Measurements from ENCODE around the gene TOX4.
A peak's percentile ranks its signal among the peaks of the same experiment; 100 is the strongest.

The TOX4 gene

DNA sequence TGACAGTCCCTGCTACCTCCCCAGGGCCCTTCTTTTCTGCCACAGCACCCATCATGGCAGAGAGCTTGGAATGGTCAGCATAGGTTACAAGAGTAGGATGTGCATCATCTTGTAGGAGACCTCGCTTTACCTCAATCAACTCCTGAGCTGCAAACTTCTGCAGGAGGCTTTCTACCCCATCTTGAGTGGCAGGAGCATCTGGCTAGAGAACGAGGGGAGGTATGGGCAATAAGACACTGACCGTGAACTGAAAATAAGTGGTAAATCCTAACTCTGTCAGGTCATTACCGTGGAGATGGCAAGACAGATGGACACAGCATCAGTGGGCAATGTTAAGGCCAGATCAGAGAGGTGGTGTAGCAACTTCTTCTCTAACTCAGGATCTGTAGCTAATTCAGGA lies 26.4 kb downstream of the TOX4 start:
- no peak for DNase-seq (ENCODE audit: low read depth, low spot score)
- in situ Hi-C loops (cut with HindIII; ENCODE audit: low sequenced_read_pairs): no loop called here
- TF ChIP-seq, protein P1, sequence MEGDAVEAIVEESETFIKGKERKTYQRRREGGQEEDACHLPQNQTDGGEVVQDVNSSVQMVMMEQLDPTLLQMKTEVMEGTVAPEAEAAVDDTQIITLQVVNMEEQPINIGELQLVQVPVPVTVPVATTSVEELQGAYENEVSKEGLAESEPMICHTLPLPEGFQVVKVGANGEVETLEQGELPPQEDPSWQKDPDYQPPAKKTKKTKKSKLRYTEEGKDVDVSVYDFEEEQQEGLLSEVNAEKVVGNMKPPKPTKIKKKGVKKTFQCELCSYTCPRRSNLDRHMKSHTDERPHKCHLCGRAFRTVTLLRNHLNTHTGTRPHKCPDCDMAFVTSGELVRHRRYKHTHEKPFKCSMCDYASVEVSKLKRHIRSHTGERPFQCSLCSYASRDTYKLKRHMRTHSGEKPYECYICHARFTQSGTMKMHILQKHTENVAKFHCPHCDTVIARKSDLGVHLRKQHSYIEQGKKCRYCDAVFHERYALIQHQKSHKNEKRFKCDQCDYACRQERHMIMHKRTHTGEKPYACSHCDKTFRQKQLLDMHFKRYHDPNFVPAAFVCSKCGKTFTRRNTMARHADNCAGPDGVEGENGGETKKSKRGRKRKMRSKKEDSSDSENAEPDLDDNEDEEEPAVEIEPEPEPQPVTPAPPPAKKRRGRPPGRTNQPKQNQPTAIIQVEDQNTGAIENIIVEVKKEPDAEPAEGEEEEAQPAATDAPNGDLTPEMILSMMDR (IDR thresholded peaks at IDR 0.05; ENCODE audit: low read depth, low read length): no peak
- H3K4me3 ChIP-seq (ENCODE audit: low read depth, low read length): no peak overlapping the region

DNA sequence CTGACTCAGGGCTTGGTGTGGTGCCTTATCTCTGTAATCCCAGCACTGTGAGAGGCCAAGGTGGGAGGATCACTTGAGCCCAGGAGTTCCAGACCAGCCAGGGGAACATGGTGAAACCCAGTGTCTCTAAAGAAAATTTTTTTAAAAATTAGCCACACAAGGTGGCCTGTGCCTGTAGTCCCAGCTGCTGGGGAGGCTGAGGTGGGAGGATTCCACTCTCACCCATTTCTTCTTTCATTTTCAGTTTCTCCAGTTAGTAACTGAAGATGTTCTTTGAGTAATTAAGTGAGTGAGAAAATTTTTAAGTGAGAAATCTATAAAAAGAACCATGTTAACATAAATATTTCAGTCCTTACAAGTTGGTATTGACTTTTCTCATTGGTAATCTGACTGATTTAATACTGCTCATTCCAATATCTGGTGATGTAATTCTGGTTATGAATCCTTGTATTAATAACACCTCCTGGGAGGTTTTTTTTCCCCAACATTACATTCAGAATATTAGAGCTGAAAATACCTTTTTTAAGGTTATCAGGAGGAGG lies 28.1 kb downstream of the TOX4 start:
- TF ChIP-seq, protein P1 (IDR thresholded peaks at IDR 0.05; ENCODE audit: low read depth, low read length): no peak
- in situ Hi-C loops (cut with HindIII; ENCODE audit: low sequenced_read_pairs): no loop called here
- DNase-seq (ENCODE audit: low read depth, low spot score): no peak
- H3K4me3 ChIP-seq (ENCODE audit: low read depth, low read length): no peak overlapping the region

DNA sequence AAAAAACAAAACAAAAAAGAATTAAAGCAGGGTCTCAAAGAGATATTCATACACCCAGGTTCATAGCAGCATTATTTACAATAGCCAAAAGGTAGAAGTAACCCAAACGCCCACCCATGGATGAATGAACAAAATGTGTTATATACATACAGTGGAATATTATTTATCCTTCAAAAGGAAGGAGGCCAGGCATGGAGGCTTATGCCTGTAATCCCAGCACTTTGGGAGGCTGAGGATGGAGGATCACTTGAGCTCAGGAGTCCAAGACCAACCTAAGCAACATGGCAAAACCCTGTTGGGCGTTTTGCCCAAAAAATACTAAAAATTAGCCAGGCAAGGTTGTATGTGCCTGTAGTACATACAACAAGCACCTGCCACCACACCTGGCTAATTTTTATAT lies 29.6 kb downstream of the TOX4 start:
- no peak for DNase-seq (ENCODE audit: low read depth, low spot score)
- TF ChIP-seq, protein P1 (IDR thresholded peaks at IDR 0.05; ENCODE audit: low read depth, low read length): no peak
- H3K4me3 ChIP-seq (ENCODE audit: low read depth, low read length): no peak overlapping the region
- in situ Hi-C loops (cut with HindIII; ENCODE audit: low sequenced_read_pairs): no loop called here

DNA sequence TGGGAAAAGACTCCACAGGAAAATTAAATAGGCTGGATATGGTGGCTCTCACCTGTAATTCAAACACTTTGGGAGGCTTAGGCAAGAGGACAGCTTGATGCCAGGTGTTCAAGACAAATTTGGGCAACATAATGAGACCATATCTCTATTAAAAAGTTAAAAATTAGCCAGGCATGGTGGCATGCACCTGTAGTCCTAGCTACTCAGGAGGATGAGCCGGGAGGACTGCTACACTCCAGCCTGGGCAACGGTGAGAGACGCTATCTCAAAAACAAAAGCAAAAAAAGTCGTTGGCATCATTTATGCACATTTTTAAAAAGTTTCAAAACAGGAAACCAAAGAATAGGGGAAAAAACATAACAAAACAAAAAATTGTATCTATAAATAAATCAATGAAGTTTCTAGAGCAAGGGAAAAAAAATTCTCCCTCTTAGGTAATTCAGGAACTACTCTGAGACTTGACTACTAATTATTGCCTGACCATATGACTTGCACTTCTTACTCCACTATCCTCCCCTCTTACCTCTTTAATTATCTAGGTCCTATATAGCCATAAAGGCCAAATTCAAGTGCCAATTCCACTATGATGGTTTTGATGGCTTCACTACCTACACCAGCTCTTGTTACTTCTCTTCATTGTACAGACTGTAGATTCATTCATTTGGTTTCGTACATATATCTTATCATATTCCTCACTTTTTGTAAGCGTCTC lies 32.6 kb downstream of the TOX4 start:
- in situ Hi-C loops (cut with HindIII; ENCODE audit: low sequenced_read_pairs): no loop called here
- TF ChIP-seq, protein P1 (IDR thresholded peaks at IDR 0.05; ENCODE audit: low read depth, low read length): no peak
- H3K4me3 ChIP-seq (ENCODE audit: low read depth, low read length): peak overlapping the region; percentile 99
- DNase-seq (ENCODE audit: low read depth, low spot score): no peak

DNA sequence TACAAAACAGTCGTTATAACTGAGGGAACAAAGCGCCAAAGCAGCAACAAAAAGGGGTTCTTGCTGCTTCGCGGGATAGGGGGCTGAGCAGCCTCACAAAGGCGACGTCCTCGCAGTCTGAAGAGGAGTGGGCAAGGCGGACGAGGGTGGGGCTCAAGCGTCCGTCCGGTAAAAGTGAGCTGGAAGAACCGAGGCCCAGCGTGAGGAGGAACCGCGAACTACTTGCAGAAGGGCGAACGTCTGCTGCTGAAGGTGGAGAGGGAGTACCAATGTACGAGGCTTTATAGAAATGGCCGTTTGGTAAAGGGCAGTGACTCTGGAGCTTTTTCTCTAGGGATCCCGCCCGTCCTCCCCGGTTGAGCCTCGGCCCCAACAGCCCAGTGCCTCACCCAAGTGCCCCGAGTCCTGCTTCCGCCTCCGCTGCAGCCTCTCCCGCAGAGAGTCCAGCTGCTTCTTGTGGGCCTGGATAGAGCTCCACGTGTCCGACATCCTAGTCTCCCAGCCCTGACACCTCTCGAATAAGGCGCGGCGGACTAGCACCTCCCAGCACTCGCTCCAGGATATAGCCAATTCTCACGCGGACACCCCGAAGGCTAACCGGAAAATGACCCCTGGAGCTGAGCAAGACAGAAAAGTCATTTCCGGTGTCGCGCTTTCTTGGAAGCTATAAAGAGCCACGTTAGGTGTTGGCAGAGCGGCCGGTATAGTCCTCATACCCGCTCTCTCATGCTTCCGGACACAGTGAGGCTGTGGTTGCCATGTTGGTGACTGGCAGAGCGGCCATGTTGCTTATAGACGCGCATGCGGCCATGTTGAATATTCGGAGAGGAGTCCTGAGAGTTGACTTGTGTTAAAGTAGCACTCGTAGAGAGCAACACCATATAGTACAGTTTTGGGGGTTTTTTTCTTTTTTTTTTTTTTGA lies 34.0 kb downstream of the TOX4 start, which contains the start of gene METTL3:
Gene METTL3 (minus strand): TSS at position 606 of the 923 bp plus-strand sequence. CDS start 117 bp downstream, at position 489.
- in situ Hi-C loops (cut with HindIII; ENCODE audit: low sequenced_read_pairs): no loop called here
- H3K4me3 ChIP-seq (ENCODE audit: low read depth, low read length): peak within 1 kb of the TSS; percentile 99
- TF ChIP-seq, protein P1 (IDR thresholded peaks at IDR 0.05; ENCODE audit: low read depth, low read length): no peak

DNA sequence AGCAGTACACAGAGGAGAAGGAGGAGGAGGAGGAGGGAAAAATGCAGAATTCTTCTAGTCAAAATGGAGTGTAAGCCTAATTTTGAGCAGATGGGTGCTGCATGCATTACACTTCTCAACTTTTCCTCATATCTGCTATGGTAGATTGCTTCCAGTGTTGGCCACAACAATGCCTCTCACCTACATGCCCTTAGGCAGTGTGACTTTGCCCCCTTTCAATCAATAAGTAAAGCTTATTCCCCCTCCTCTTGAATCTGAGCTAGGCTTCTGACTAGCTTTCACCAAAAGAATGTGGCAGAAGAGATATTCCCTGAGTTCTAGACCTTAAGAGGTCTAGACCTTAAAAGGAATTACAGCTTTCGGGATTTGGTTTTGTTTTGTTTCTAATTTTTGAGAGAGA lies 37.3 kb downstream of the TOX4 start:
- TF ChIP-seq, protein P1 (IDR thresholded peaks at IDR 0.05; ENCODE audit: low read depth, low read length): no peak
- H3K4me3 ChIP-seq (ENCODE audit: low read depth, low read length): no peak overlapping the region
- DNase-seq (ENCODE audit: low read depth, low spot score): no peak
- in situ Hi-C loops (cut with HindIII; ENCODE audit: low sequenced_read_pairs): no loop called here

More for the DNA sequence above, 34.0 kb downstream of the TOX4 start, which contains the start of gene METTL3:
- DNase-seq (ENCODE audit: low read depth, low spot score): peak; percentile 99

Measured in astrocyte of the spinal cord (primary cell).